Keratinocyte (primary cell): ENCODE measurements around the gene SLC39A13.

Experiments
- CTCF ChIP-seq, 3 experiments: IDR thresholded peaks in 1 of 3; conservative IDR thresholded peaks in 1 of 3; optimal IDR thresholded peaks in 1 of 3; 2 replicates in 2 of 3; 3 replicates in 1 of 3; pipeline versions ENCODE3 to v1.5.1; 2011; ENCODE audit warnings: low read length in 3 of 3, mild to moderate bottlenecking in 3 of 3, moderate library complexity in 2 of 3, control low read depth in 1 of 3, inconsistent platforms in 1 of 3; ENCODE audit not compliant: insufficient read depth in 2 of 3; ENCODE audit errors: extremely low read depth in 1 of 3
- EZH2 ChIP-seq: IDR thresholded peaks from one replicate; pipeline ENCODE4 v1.6.1; 2012; ENCODE audit warnings: inconsistent platforms, mild to moderate bottlenecking, low read length, moderate library complexity

- TF ChIP-seq CTCF (optimal IDR thresholded peaks at IDR 0.05 in 1 of 3, IDR thresholded peaks at IDR 0.05 in 1 of 3, conservative IDR thresholded peaks at IDR 0.05 in 1 of 3; ENCODE audit: extremely low read depth in 1 of 3, insufficient read depth in 2 of 3, low read length in 3 of 3) (no peak), EZH2 (no peak)
These were observed 12.4 kb upstream of the SLC39A13 start for GRCh38 chr11:47396049-47396320.
